Panc1 (cell line): ENCODE results near the gene EPN2. TPM values are rescaled to one million over a fixed set of nuclear protein-coding genes. Genes with fewer than 3 reads are reported as not detected.
A peak's percentile ranks its signal among the peaks of the same experiment; 100 is the strongest.
"Not testable (repeated sequence)": the region's sequence is repeated elsewhere in the genome, so short reads cannot be mapped to it uniquely, and the experiment has no call there.

Experiments used
- ATAC-seq: fragments of 200-7000 bp; cut with Tn5 transposase; 2 replicates; pipeline ENCODE4 v1.9.1; 2020; ENCODE audit warnings: mild to moderate bottlenecking, moderate library complexity
- BruUV-seq: library from RNA; stranded (reverse); fragments of 400-500 nt; replicated peaks from 2 replicates; lab custom pipeline; 2021; lab: Mats Ljungman, UMichigan
- CTCF ChIA-PET: fragments of 300-600 bp; sonication (Branson Sonifier 250); formaldehyde crosslinking; loops from one replicate; lab custom pipeline; 2022; ENCODE audit warnings: antibody characterized with exemption; lab: Charles Lee
- POLR2A ChIA-PET: fragments of 300-600 bp; sonication (Branson Sonifier 250); formaldehyde crosslinking; loops from one replicate; lab custom pipeline; 2022; ENCODE audit warnings: antibody characterized with exemption; lab: Charles Lee
- DNase-seq: peaks from one replicate; pipeline ENCODE4 v3.0.0-alpha.2; 2010; ENCODE audit warnings: low read depth, low spot score
- H3K27ac ChIP-seq: 2 replicates; pipeline ENCODE4 v1.5.1; 2011; ENCODE audit warnings: mild to moderate bottlenecking, low read length, inconsistent platforms
- H3K27me3 ChIP-seq: fragments of 200-500 bp; sonication (Bioruptor generic); 2 replicates; pipeline ENCODE4 v1.6.0; 2014; ENCODE audit warnings: low read length, inconsistent platforms; ENCODE audit not compliant: control insufficient read depth, insufficient read depth
- H3K36me3 ChIP-seq: fragments of 200-500 bp; sonication (Bioruptor generic); 2 replicates; pipeline ENCODE4 v1.5.1; 2014; ENCODE audit warnings: inconsistent platforms, mild to moderate bottlenecking, low read length, moderate library complexity; ENCODE audit not compliant: control insufficient read depth, insufficient read depth
- H3K4me1 ChIP-seq: 2 replicates; pipeline ENCODE4 v1.5.1; 2011; ENCODE audit warnings: inconsistent platforms, mild to moderate bottlenecking, low read length, moderate library complexity; ENCODE audit not compliant: control insufficient read depth, insufficient read depth
- H3K4me3 ChIP-seq, 2 experiments: 2 replicates each; pipeline ENCODE4 v1.5.1; 2011 to 2012; ENCODE audit warnings: low read depth in 2 of 2, low read length in 2 of 2, mild to moderate bottlenecking in 2 of 2, inconsistent platforms in 1 of 2, moderate library complexity in 1 of 2
- H3K9me3 ChIP-seq: fragments of 200-500 bp; sonication (Bioruptor generic); 2 replicates; pipeline ENCODE4 v1.5.1; 2014; ENCODE audit warnings: low read depth, mild to moderate bottlenecking, inconsistent platforms, low read length, moderate library complexity; ENCODE audit not compliant: control insufficient read depth, insufficient read depth
- POLR2AphosphoS5 ChIP-seq: IDR thresholded peaks from 2 replicates; pipeline ENCODE4 v1.6.1; 2012; ENCODE audit warnings: mild to moderate bottlenecking, low read depth, low read length, moderate library complexity
- SIN3A ChIP-seq: IDR thresholded peaks from 2 replicates; pipeline ENCODE4 v1.6.1; 2012; ENCODE audit warnings: low read depth, mild to moderate bottlenecking, low read length, moderate library complexity, borderline replicate concordance; ENCODE audit not compliant: insufficient read depth
- TCF7L2 ChIP-seq: IDR thresholded peaks from 2 replicates; pipeline ENCODE4 v1.6.1; 2011; ENCODE audit warnings: mild to moderate bottlenecking, low read depth, low read length, inconsistent platforms
- in situ Hi-C: cut with HindIII; loops from 2 replicates; pipeline ENCODE4 v1.10.0; 2016; ENCODE audit warnings: low sequenced_read_pairs, low pct_unique_long_range_greater_than_20kb
- intact Hi-C: fragments of 100-400 bp; cut with micrococcal nuclease; formaldehyde crosslinking; loops from one replicate; pipeline ENCODE4 v1.10.0; 2022; ENCODE audit not compliant: unreplicated experiment
- total RNA-seq: library from RNA; stranded (reverse); gene quantifications from one replicate; pipeline ENCODE4 v1.2.1, GENCODE V29; 2021; ENCODE audit not compliant: unreplicated experiment

Gene EPN2
- total RNA-seq, 1 experiment from 2014 or later: 35.0 TPM

- CTCF ChIA-PET, H3K9me3 ChIP-seq, POLR2A ChIA-PET, H3K36me3 ChIP-seq, DNase-seq, H3K4me1 ChIP-seq, H3K27me3 ChIP-seq, intact Hi-C loops, BruUV-seq, in situ Hi-C loops, H3K4me3 ChIP-seq, H3K27ac ChIP-seq: not testable (repeated sequence)
- peak; percentile 46; the same call in 1 of the 2 replicates for ATAC-seq
Measured at GRCh38 chr17:19226610-19227588, 10.3 kb upstream of the EPN2 start.

- POLR2A ChIA-PET, DNase-seq, intact Hi-C loops, H3K9me3 ChIP-seq, H3K36me3 ChIP-seq, BruUV-seq, H3K27me3 ChIP-seq, in situ Hi-C loops, CTCF ChIA-PET, H3K27ac ChIP-seq, H3K4me3 ChIP-seq, ATAC-seq, H3K4me1 ChIP-seq: not testable (repeated sequence)
Measured at GRCh38 chr17:19234676-19235075, 2.5 kb upstream of the EPN2 start.

GRCh38 chr17:19236351-19237138 lies 621 bp upstream of the EPN2 start:
- H3K27ac ChIP-seq, in situ Hi-C loops, DNase-seq, intact Hi-C loops, H3K27me3 ChIP-seq, H3K4me1 ChIP-seq, BruUV-seq, POLR2A ChIA-PET, H3K9me3 ChIP-seq, CTCF ChIA-PET, H3K36me3 ChIP-seq: not testable (repeated sequence)
- H3K4me3 ChIP-seq: peak overlapping the region in 1 of 2 experiments; percentile 83; a peak in 1 of 4 replicates
- ATAC-seq: peak; percentile 70

- Histone ChIP-seq H3K4me3 (peak overlapping the region; percentile 78 to 83), H3K9me3 (no peaks in the 10 kb centered on the region), H3K27ac (peak overlapping the region; percentile 79), H3K36me3 (peaks cover 4% of the 10 kb centered on the region; the same call in 1 of the 2 replicates), H3K4me1 (peaks cover 7% of the 10 kb centered on the region; the same call in 1 of the 2 replicates), H3K27me3 (no peaks in the 10 kb centered on the region)
- TF ChIP-seq POLR2AphosphoS5: no peak
- TF ChIP-seq TCF7L2: no peak
- TF ChIP-seq SIN3A: no peak
- in situ Hi-C loops: no loop called here
- intact Hi-C loops: no loop called here
- ATAC-seq: peak; percentile 85
- ChIA-PET POLR2A (no interaction called here), CTCF (no interaction called here)
- no TSS peak for BruUV-seq
- no peak for DNase-seq
Measured at GRCh38 chr17:19237389-19238166, 412 bp downstream of the EPN2 start.
